NCI-H446 treated with DMSO at 0.1 percent for 48 hours (cell line): ENCODE data around the gene SLC9A5.

Source experiments
- DNase-seq: peaks from one replicate; lab custom pipeline; 2025; lab: John Stamatoyannopoulos, UW

Gene SLC9A5

DNA sequence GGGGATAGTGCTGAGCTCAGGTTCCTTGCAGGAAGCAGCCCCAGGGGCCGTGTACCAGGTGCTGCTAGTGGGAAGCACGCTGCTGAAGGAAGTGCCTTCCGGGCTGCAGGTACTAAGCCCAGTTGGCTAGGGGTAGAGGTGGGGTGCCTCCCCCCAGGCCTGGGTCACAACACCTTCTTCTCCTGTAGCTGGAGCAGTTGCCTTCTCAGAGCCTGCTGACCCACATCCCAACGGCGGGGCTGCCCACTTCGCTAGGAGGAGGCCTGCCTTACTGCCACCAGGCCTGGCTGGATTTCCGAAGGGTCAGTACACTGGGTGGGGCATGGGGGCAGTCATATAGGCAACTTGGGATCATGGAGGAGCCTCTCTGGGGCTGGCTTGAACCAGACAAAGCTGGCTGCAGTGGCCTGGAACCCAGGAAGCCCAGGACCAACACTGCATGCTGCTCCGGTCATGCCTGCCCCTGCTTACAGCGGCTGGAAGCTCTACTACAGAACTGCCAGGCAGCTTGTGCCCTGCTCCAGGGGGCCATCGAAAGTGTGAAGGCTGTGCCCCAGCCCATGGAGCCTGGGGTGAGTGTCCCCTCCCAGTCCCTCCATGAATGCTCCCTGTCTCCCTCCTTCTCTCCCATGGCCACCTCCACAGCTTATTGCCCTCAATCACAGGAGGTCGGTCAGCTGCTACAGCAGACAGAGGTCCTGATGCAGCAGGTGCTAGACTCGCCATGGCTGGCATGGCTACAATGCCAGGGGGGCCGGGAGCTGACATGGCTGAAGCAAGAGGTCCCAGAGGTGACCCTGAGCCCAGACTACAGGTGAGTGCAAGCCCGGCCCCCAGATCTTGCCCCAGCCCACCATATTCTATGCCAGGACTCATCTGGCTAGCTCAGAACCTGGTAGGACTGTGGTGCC lies 33.0 kb downstream of the SLC9A5 start:
- no peak for DNase-seq

DNA sequence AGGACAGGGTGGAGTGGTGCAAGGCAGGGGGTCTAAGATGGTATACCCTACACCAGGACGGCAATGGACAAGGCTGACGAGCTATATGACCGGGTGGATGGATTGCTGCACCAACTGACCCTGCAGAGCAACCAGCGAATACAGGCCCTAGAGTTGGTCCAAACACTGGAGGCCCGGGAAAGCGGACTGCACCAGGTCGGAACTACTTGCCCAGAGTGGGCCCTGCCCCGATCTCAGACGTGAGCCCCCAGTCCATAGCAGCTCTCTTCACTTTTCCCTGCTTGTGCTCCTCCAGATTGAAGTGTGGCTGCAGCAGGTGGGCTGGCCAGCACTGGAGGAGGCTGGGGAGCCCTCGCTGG lies 33.6 kb downstream of the SLC9A5 start:
- DNase-seq = no peak

DNA sequence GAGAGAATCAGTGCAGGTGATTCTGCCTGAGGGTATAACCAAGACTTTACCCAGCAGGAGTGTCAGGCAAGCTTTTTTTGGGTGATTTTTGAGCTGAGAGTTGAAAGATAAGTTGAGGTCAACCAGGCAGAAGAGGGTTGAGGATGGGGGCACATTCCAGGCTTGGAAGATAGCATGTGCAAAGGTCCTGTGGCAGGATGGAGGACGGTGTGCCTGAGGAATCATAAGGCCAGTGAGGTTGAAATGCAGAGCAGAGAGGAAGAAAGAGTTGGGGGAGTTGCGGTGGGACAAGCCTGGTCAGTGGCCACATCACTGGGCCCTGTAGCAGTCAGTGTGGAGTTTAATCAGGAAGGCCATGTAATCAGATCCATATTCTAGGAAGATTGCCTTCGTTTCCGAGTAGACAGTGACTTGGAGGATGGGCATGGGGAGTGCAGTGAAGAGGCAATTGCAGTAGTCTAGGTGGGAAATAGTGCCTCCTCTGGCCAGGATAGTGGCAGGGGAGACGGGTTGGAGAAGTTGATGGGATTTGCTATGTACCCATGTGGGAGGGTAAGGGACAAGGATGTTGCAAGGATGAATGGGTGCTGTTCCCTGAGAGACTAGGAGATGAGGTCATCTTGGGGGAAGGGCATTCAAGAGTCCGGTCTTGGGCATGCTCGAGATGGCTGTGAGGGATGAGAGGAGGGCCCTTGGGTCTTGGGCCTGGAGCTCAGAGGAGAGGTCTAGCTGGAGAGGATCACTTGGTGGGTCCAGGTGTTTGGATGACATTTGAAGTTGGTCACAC lies 34.5 kb downstream of the SLC9A5 start:
- no peak for DNase-seq

DNA sequence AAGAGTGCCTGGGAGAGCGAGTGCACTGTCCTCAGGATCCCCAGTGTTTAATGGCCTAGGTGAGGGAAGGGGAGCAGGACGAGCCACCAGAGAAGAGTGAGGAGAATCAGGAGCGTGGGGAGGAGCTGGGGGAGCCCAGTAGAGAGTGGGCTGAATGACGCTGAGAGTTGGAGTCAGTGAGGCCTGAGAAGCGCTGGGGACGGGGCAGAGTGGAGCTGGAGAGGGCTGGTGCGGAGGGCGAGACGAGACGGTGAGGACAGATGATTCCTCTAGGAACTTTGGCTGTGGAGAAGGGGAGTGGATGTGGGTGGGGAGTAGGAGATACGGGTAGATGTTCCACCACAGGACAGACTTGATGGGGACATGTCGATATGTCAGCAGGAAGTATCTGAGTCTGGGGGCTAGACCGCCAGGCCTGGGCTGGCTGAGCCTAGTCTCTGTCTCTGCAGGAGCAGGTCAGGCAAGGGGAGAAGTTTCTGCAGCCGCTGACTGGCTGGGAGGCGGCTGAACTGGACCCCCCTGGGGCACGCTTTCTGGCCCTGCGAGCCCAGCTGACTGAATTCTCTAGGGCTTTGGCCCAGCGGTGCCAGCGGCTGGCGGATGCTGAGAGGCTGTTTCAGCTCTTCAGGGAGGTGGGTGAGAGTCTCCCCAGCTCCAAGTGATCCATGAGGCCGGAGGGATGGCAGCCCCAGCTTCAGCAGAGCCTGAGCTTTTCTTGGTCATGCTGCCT lies 35.2 kb downstream of the SLC9A5 start:
- DNase-seq = no peak

DNA sequence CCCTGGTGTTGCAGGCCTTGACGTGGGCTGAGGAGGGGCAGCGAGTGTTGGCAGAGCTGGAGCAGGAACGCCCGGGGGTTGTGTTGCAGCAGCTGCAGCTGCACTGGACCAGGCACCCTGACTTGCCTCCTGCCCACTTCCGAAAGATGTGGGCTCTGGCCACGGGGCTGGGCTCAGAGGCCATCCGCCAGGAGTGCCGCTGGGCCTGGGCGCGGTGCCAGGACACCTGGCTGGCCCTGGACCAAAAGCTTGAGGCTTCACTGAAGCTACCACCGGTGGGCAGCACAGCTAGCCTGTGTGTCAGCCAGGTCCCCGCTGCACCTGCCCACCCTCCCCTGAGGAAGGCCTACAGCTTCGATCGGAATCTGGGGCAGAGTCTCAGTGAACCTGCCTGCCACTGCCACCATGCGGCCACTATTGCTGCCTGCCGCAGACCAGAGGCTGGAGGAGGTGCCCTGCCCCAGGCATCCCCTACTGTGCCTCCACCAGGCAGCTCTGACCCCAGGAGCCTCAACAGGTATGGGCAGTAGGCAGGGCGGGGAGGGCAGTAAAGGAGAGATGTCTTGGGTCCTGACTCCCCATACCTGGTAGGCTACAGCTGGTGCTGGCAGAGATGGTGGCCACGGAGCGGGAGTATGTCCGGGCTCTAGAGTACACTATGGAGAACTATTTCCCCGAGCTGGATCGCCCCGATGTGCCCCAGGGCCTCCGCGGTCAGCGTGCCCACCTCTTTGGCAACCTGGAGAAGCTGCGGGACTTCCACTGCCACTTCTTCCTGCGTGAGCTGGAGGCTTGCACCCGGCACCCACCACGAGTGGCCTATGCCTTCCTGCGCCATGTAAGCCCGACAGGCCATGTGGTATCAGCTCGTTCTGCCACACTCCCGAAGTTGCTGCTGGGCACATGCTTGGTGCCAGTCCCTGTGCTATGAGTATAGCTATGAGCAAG lies 36.2 kb downstream of the SLC9A5 start:
- DNase-seq = no peak

DNA sequence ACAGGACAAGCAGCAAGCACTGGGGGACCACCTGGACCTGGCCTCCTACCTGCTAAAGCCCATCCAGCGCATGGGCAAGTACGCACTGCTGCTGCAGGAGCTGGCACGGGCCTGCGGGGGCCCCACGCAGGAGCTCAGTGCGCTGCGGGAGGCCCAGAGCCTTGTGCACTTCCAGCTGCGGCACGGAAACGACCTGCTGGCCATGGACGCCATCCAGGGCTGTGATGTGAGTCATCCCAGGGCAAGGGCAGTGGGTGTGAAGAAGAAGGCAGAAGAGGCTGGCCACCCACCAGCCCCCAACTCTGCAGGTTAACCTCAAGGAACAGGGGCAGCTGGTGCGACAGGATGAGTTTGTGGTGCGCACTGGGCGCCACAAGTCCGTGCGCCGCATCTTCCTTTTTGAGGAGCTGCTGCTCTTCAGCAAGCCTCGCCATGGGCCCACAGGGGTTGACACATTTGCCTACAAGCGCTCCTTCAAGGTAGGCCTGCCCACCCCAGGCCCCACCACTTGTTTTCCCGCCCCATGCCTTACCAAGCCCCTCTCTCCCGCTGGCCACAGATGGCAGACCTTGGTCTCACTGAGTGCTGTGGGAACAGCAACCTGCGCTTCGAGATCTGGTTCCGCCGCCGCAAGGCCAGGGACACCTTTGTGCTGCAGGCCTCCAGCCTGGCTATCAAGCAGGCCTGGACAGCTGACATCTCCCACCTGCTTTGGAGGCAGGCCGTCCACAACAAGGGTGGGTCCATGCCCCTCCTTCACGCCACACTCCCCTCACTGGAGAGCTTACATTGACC lies 37.9 kb downstream of the SLC9A5 start:
- DNase-seq = no peak

DNA sequence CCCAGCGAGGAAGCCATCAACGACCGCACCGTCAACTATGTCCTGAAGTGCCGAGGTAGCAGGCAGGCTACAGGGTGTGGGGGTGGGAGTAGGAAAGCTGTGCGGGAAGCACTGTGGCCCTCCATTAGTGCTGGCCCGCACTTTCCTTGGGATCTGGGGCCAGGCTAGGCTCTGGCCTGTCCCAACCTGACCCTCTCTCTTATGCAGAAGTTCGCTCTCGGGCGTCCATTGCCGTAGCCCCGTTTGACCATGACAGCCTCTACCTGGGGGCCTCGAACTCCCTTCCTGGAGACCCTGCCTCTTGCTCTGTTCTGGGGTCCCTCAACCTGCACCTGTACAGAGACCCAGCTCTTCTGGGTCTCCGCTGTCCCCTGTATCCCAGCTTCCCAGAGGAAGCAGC lies 39.2 kb downstream of the SLC9A5 start:
- no peak for DNase-seq

DNA sequence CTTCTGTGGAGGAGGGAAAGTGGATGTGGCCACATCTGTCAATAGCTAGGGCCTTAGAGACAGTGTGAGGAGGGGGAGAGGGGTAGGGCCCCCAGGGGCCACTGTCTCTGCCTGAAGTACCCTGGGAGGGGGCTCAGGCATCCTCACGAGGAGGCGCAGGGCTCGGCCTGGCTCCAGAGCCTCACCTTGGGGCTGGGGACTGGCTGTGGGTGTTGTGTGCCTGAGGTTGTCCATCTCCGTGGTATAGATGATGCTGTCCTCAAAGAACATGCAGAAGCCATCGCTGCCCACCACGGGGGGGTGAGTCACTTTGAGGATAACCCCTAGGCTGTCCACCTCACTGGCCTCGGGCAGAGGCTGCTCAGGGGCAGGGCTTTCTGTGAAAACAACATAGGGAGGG lies 42.7 kb downstream of the SLC9A5 start:
- DNase-seq = no peak

DNA sequence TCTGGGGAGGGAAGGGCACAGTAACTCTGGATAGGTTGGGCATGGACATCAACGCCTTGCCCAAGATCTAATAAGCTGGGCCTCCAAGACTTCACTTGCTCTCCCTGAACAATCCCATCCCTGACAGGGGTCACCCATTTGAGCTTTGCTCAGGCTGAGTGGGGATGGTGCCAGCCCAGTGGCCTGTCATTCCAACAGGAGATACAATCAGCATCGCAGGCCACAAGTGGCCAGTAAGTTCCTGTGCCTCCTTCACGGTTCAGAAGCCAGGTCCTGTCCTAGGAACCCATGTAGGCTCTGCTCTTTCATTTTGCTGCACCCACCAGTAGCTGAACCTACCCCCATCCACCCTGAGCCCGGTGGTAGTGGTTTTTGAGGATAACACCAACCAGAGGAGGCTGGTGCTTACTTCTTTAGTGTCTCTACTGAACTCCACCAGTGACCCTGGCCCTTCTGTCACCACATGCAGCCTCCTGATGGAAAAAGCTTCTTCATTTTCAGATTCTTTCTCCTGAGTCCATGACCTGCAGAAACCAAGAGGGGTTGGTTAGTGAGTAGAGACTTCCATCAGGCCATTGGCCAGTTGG lies 45.5 kb downstream of the SLC9A5 start:
- no peak for DNase-seq

DNA sequence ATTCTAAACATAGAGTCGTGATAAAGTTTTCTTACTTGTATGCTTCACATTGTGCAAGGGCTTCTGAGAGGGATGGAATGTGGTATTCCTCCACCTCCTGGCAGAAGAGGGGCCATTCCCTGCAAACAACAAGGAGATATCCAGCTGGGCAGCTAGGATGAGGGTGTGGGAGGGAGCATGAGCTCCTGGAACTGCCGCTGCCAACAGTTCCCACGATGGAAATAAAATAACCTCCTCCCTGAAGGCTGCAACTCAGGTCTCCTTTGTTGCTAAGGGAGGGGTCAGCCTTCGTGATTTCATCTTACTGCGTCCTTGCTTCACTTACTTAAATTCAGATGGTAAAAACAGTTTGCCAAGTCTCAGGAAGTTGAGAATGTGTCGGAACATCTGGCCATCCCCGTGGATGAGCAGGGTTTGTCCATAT lies 46.2 kb downstream of the SLC9A5 start:
- DNase-seq = no peak

DNA sequence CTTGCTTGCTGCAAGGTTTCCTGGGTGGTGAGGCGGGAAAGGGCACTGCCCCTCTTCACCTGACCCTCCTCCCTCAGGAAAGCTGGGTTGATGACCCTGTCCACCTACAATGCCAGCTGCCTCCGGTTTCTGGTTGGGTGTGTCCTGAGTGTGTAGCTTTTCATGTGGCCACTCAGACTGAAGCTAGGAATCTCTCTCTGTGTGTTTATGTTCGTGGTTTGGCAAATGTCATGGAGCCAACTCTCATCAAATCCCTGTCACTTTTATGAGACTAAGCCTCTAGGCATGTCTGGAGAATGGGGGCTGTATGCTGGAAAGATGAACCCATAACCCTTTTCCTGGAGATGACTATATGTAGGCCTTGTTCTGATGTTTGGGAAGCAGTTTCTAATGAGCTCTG lies 47.6 kb downstream of the SLC9A5 start:
- DNase-seq = no peak

DNA sequence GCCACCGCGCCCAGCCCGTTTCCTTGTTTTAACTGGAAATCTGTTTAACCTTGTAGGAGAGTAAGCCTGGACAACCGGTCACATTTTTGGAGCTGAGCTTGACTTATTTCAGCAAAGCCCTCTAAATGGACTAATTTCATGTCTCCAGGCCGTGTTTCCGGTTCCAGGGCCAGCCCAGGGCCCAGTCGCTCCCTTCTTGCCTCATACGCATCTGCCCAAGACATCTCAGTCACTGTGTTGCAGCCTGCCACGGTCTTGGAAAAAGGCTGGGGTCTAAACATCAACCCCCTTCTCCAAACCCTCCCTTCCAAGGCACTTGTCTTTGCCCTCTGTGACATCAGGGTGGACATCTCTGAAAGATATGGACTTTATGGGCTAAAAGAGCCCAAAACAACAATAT lies 49.5 kb downstream of the SLC9A5 start:
- DNase-seq = no peak

DNA sequence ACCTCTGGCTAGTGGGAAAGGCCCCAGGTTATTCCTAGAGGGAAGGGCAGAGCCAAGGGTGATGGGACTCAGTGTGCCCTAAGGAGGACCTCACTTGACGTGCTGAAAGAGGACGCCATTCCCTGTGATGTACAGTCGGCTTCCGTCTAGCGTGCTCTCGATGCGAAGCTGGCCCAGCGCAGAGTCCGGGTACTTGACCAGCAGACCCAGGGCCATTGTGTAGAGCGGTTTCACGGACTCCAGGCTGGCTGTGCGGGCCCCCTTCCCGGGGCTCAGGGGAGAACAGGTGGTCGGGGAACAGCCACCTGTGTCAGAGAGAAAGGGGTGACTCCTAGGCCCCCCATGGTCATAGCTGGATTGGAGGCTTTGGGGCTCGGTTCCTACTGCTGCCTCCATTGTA lies 50.5 kb downstream of the SLC9A5 start:
- DNase-seq = no peak

DNA sequence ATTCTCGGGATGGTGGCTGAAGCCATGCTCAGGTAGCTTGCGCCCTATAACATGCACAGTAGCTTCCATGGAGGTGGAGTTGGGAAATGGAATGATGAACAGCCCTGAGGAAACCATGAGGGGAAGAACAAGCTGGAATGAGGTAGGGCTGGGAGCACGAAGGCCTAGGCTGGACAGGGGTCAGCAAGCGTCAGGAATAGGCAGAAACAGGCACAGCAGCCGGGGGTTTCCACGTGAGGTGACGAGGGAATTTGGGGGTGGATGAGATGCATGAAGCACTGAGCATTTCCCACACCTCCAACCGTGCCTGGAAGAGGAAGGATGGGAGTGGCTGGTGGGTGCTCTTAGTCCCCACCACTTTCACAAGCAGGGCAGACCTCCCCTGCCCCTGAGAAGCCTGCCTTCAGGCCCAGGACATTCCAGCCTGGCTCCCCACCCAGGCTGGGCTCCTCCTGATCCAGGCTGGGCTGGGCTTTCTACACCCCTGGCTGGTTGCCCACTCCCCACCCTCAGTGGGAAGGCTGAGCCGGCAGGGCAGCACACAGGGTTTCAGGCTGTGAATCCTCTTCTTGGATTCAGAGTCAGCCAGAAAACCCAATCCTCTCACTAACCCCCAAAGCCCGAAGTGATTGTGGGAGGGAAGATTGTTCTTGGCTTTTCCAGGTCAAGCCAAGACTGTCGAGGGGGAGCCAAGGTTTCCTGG lies 52.5 kb downstream of the SLC9A5 start:
- no peak for DNase-seq

DNA sequence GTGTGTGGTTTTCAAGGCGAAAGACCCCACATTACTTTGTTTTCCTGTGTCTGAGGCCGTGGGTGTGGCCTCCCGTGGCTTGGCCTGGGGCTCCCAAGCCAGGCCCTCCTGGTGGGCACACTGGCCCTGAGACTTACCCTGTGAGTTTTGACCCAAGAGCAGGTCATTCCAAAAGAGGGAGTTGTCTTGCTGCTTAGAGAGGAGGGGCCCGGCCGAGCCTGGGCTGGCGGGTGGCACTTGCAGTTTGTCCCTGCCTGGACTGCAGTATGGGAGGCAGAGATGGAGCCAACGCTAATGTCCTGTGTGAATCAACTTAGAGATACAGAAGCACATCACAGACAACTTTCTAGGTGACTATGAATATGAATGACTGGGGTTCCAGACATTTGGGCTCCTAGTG lies 53.3 kb downstream of the SLC9A5 start:
- DNase-seq = no peak

DNA sequence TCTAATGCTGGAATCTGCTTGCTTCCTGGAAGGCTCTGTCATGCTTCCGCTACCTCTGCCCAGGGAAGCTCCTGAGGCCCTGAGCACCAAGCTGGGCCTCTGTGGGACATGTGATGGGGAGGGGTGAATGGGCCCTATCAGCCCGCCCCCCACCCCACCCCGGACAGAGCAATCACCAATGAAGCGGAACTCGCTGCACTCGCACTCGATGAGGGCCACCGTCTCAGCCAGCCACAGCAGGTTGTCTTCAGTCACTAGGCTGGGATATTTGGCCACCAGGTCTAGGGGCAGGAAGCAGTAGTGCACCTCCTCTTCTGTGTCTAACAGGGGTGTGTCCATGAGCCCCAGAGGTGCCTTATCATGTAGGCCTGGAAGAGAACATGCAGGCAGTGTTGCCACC lies 54.2 kb downstream of the SLC9A5 start:
- DNase-seq = no peak

DNA sequence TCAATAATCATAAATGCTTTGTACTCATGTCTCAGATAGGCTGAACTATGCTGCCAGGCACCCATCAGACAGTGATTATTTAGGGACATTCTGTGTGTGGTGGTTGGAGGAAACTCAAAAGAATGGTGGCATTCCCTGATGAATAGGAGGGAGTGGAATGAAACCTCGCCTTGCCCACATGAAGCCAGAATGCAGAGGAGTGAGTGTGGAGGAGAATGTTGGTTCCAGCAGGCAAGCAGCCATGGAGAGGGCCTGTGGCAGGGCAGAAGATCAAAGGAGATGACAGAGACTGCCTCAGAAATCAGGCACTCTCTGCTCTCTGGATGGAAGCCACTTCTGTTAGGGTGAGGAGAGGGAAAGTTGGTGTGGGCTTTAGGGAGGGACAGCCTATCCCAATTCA lies 55.2 kb downstream of the SLC9A5 start:
- DNase-seq = no peak

DNA sequence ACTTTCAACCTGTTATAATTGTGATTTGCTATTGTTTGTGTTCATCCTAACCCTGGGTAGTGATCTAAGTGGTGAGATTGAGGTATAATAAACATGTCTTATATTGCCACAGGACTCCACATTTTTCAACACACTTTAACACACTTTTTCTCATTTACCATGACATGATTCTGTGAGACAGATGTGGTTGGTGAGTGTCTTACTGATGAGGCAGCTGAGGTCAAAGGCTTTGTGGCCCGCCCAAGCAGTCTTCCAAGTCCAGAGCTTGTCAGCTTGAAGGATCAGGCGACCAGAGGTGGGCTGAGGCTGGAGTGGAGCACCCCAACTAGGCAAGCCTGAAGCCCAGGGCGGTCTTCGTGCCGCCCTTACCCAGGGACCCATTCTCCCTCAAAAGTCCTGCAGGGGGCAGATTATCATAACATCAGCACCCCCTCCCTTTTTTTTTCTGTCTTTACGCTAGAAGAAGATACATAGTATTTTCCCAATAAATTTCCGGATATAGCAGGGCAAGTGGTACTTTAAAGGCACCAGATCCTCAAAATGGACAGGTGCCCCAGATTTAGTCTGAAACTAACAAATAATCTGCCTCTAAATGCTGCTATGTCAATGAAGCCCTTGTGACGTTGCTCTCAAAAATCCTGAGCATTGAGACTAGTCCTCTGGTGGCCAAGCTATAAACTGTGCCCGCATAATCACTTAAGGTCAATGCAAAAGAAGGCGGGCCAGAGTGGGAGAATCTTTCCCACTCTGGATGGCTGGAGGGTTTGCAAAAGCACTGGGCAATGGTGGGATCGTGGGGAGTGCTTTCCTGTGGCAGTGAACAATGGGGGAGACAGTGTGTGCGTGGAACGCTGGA lies 56.7 kb downstream of the SLC9A5 start:
- DNase-seq = no peak

DNA sequence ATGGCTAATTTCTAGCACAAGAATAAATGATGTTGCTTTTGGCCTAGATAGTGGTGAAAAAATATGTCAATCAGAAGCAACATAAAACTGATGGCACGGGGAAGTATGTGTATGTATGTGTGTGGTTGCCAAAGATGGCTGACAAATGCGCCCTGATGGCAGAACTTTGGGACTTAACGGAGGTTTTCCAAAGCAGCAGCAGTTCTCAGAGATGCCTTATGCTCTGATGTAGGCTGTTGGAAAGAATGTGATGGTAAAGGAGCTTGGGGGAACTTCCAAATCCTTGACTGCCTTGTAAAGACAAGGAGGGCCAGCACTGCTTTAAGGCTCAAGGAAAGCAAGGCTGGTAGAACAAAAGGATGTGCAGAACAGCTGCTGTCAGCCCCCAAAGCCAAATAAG lies 61.8 kb downstream of the SLC9A5 start:
- DNase-seq = no peak
